GM12875 (cell line): ENCODE measurements around the gene VPS9D1.

Experiments
- H3K4me3 ChIP-seq: one replicate; pipeline ENCODE4 v1.5.1; 2011; ENCODE audit warnings: low read depth, low read length, control low read depth
- CTCF ChIP-seq: IDR thresholded peaks from 2 replicates; pipeline ENCODE4 v1.5.1; 2011; ENCODE audit warnings: low read depth, mild to moderate bottlenecking, control low read depth, inconsistent platforms, low read length, moderate library complexity, borderline replicate concordance; ENCODE audit not compliant: insufficient read depth

VPS9D1 gene

GRCh38 chr16:89723279-89724250 lies 2.9 kb upstream of the VPS9D1 start:
- no peak for TF ChIP-seq CTCF
- no peak overlapping the region for H3K4me3 ChIP-seq

DNA sequence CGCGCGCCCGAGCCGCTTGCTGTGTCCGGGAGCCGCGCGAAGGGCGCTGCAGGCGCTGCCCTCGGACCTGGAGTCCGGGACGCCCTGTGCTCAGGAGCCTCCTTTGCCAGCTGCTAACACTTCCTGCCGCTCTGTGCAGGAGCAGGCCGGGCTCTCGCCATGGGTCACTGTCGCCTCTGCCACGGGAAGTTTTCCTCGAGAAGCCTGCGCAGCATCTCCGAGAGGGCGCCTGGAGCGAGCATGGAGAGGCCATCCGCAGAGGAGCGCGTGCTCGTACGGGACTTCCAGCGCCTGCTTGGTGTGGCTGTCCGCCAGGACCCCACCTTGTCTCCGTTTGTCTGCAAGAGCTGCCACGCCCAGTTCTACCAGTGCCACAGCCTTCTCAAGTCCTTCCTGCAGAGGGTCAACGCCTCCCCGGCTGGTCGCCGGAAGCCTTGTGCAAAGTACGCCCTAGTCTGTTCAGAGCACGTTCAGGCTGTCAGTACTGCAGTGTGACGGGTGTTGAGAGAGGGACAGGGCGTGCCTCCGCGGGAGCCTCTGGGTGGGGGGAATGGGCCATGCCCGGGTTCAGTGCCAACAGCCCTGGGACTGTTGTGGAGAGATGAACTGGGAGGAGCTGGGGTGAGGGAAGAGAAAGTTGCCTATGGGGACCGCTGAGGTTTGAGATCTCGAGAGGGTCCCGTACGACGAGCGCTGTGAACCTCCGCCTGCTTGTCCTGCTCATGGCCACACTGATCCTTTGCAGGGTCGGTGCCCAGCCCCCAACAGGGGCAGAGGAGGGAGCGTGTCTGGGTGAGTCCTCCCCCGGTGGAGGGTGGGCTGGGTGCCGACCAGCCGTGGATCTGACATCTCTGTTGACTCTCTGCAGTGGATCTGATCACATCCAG lies 1.9 kb upstream of the VPS9D1 start:
- H3K4me3 ChIP-seq = peak overlapping the region; percentile 79
- no peak for TF ChIP-seq CTCF

- peak overlapping the region; percentile 79 for H3K4me3 ChIP-seq
- no peak for TF ChIP-seq CTCF
Measured at GRCh38 chr16:89721546-89722391, 1.1 kb upstream of the VPS9D1 start.

DNA sequence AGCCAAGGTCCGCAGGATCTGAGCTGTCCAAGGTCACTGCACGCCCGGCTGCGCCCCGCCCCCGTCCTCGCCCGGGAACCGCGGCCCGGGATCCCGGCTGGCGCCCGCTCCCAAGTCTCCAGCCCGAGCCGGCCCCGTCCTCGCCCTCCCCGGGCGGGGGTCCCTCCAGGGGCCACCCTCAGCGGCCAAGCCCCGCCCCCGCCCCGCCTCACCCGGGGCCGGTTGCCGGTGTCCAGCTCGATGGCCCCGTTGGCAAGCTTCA lies 216 bp downstream of the VPS9D1 start:
- H3K4me3 ChIP-seq = peak overlapping the region; percentile 79
- TF ChIP-seq CTCF = no peak

- no peak overlapping the region for H3K4me3 ChIP-seq
- TF ChIP-seq CTCF = no peak
Measured at GRCh38 chr16:89717688-89718505, 2.8 kb downstream of the VPS9D1 start.
